HG03521 (cell line): ENCODE data around the gene TAS2R60.
"Not testable (repeated sequence)": the region's sequence is repeated elsewhere in the genome, so short reads cannot be mapped to it uniquely, and the experiment has no call there.

Source experiments
- ATAC-seq: cut with Tn5 transposase; IDR thresholded peaks from one replicate; pipeline ENCODE4 v1.9.1; 2021; ENCODE audit warnings: mild to moderate bottlenecking, moderate library complexity; ENCODE audit not compliant: unreplicated experiment

Gene TAS2R60

GRCh38 chr7:143410521-143411004 is 32.7 kb upstream of the TAS2R60 start:
- no peak for ATAC-seq

- ATAC-seq: no peak
Measured at GRCh38 chr7:143411976-143412708, 31.1 kb upstream of the TAS2R60 start.

DNA sequence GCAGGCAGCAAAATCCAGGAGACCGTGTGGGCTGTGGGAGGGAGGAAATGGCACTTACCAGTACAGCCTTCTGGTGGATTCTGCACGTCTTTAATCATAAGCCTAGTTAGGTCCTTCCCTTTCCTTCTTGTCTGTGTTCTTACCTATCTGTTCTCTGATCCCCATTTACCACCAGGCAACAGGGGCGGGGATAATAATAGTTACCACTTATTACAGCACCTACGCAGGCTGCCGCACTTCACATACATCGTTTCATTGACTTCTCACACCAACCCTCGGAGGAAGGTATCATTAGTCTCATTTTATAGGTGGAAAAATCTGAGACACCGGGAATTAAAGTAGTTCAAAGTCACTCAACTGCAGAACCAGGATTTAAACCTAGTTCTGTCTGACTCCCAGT is 30.1 kb upstream of the TAS2R60 start:
- ATAC-seq: no peak

DNA sequence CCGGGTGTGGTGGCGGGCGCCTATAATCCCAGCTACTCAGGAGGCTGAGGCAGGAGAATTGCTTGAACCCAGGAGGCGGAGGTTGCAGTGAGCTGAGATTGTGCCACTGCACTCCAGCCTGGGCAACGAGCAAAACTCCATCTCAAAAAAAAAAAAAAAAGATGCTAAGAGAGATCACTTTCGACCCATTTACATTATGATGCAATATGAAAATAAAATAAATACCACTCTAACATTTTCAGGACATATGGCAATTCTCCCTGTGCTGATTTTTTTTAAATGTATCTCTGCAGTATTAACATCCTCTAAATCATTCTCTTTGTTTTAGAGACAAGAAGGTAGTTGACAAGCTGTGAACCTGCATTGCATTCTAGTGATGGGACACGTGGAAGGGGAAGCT is 28.0 kb upstream of the TAS2R60 start:
- not testable (repeated sequence) for ATAC-seq

DNA sequence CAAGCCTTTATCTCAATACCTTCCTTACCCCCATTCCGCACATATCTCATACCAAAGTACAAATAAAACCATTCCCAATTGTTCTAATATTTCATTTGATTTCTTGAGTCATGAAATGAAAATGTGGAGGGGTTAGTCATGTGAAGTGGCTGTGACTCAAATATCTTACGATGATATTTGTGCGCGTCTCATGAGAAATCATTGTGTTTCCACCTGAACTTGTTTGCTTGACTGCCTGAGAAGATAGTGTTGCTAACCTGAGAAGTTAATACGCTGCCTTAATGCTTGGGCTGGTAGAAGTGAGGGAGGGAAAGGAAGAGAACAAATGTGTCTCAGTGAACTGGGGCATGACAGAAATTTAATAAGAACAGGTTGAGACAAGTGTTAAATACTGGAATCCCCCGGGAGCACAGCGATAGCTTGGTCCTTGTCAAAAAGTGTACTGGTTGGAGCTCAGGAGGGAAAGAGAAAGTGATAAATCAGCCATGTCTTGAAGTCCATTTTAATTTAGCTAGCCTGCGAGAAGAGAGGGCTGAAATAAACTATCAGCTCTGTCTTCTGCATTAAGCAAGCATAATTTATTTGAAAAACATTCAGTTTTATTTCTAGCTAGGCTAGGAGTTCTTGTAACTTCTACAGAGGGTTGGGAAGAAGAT is 27.4 kb upstream of the TAS2R60 start:
- ATAC-seq: no peak

GRCh38 chr7:143416565-143417149 is 26.6 kb upstream of the TAS2R60 start:
- ATAC-seq: no peak

DNA sequence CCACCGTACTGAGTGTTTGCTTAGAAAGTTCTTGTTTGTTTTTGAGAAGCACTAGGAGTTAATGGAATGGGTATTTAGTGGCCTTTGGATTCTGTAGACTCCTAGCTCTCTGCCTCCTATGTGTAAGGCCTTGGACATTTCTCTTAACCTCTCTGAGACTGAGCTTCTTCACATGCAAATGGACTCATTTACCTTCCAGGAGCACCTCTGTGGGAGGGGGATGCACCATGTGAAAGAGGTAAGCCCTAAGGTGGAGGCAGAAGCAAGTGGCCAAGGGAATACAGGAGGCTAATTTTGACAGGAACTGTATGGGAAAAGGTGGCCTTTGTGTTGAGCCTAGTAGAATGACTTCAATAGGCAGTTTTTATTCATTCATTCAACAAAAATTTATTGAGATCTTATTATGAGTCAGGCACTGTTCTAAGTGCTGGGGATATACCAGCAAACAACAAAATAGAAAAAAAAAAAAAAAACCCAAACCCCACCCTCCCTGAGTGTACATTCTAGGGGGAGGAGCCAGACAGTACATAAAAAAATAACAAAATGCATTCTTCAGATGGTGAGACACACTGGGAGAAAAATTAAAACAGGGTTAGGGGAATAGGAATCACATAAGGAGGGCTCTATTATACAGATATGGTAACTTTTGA is 25.4 kb upstream of the TAS2R60 start:
- no peak for ATAC-seq

DNA sequence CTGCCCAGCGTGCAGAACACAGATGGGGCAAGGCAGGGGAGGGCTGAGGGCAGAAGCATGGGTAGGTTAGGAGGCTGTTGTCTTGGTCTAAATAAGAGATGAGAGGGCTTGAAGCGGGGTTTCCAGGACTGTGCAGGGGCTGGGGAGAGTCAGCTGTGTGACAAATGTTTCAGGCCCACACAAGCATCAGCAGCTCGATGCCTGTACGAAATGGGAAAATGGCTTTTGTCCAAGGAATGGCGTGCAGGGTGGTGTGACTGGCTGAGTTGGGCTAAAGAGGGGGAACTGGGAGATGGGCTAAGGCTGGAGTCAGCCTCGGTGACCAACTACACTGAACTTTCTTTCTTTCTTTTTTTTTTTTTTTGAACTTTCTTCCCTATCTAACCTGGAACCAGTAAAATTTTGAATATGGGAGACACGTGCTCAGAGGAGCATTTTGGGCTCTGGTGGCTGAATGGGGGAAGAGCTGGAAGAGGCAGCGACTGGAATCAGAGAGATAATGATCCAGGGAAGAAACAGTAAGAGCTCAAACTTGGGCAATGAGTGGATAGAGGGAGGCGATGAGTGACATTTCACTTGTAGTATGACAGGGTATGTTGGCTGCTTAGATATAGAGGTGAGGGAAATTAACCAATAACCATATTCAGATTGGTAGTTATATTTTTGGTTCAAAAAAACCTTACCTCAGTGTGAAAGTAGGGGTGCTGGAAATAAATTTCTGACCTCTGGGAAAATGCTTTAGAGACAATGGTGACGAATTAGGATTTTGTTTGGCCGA is 24.4 kb upstream of the TAS2R60 start:
- ATAC-seq: no peak

- ATAC-seq: no peak
Measured at GRCh38 chr7:143419880-143420279, 23.4 kb upstream of the TAS2R60 start.

DNA sequence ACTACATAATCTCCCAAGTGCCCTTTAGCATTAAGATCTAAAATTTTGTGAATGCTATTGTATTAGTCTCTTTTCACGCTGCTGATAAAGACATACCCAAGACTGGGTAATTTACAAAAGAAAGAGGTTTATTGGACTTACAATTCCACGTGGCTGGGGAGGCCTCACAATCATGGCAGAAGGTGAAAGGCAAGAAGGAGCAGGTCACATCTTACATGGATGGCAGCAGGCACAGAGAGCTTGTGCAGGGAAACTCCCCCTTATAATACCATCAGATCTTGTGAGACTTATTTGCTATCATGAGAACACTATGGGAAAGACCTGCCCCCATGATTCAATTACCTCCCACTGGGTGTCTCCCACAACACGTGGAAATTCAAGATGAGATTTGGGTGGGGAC is 22.6 kb upstream of the TAS2R60 start:
- not testable (repeated sequence) for ATAC-seq

DNA sequence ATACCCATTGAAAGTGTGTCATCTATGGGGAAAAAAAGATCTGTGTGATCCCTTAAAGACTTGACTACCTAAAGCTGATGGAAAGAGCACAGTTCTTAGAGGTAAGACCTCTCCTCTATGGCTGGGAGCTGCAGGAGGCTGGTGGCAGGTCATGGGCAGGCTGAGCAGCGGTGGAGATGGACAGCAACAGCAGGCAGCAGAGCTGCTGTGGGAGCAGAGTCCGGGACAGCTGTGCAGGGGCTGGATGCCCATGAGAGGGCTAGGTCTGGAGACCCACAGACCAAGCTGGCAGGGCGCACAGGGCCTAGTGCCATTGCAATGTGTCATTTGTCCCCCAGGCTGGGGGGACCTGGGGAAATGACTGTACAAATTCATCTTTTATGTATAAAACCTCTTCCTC is 21.2 kb upstream of the TAS2R60 start:
- ATAC-seq: no peak

- ATAC-seq: not testable (repeated sequence)
Measured at GRCh38 chr7:143424476-143424875, 18.8 kb upstream of the TAS2R60 start.

- no peak for ATAC-seq
Measured at GRCh38 chr7:143426479-143427142, 16.6 kb upstream of the TAS2R60 start.

- no peak for ATAC-seq
Measured at GRCh38 chr7:143429770-143430698, 13.2 kb upstream of the TAS2R60 start.

GRCh38 chr7:143431109-143431508 is 12.1 kb upstream of the TAS2R60 start:
- ATAC-seq: no peak

DNA sequence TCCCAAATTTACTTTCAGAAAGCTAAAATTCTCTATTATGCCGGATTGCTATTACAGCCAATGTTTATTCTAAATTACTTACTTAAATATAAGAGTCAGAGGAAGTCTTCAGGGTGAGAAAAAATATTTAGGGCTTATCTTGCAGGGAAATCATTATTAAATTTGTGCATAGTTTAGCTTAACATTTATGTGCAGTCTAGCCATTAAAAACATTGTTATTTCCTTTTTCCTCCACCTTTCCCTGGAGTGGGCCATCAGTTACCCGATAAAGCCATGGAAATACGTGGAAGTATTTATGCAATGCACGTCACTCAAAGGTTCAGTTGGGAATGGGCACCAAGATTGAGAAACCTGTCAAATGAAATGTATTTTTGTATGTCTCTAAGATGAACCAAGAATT is 9.5 kb upstream of the TAS2R60 start:
- ATAC-seq: no peak

GRCh38 chr7:143434660-143435059 is 8.6 kb upstream of the TAS2R60 start:
- ATAC-seq: no peak

- no peak for ATAC-seq
Measured at GRCh38 chr7:143435266-143435665, 8.0 kb upstream of the TAS2R60 start.

GRCh38 chr7:143436325-143436946 is 6.8 kb upstream of the TAS2R60 start:
- peak; percentile 90 for ATAC-seq
